BE2C (cell line): ENCODE measurements around the gene PKNOX2.

Source experiments
- DNase-seq: peaks from one replicate; pipeline ENCODE4 v3.0.0-alpha.2; 2020
- H3K27me3 ChIP-seq: fragments of 250-450 bp; sonication (Bioruptor Pico); 2 replicates; pipeline ENCODE4 v1.5.1; 2020; ENCODE audit warnings: mild to moderate bottlenecking
- H3K36me3 ChIP-seq: fragments of 250-450 bp; sonication (Bioruptor Pico); 2 replicates; pipeline ENCODE4 v1.5.1; 2020; ENCODE audit warnings: mild to moderate bottlenecking
- H3K4me1 ChIP-seq: fragments of 250-450 bp; sonication (Bioruptor Pico); 2 replicates; pipeline ENCODE4 v1.5.1; 2020
- H3K4me3 ChIP-seq: 2 replicates; pipeline ENCODE4 v1.5.1; 2011; ENCODE audit warnings: low read depth, low read length
- H3K9me3 ChIP-seq: fragments of 250-450 bp; sonication (Bioruptor Pico); 2 replicates; pipeline ENCODE4 v1.5.1; 2020
- TF ChIP-seq, protein P1 (sequence below): IDR thresholded peaks from 2 replicates; pipeline ENCODE4 v1.5.1; 2012; ENCODE audit warnings: mild to moderate bottlenecking, low read depth, low read length

Gene PKNOX2

GRCh38 chr11:125330462-125331325 is 166.1 kb downstream of the PKNOX2 start:
- TF ChIP-seq, protein P1, sequence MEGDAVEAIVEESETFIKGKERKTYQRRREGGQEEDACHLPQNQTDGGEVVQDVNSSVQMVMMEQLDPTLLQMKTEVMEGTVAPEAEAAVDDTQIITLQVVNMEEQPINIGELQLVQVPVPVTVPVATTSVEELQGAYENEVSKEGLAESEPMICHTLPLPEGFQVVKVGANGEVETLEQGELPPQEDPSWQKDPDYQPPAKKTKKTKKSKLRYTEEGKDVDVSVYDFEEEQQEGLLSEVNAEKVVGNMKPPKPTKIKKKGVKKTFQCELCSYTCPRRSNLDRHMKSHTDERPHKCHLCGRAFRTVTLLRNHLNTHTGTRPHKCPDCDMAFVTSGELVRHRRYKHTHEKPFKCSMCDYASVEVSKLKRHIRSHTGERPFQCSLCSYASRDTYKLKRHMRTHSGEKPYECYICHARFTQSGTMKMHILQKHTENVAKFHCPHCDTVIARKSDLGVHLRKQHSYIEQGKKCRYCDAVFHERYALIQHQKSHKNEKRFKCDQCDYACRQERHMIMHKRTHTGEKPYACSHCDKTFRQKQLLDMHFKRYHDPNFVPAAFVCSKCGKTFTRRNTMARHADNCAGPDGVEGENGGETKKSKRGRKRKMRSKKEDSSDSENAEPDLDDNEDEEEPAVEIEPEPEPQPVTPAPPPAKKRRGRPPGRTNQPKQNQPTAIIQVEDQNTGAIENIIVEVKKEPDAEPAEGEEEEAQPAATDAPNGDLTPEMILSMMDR, result no peak
- no peaks in the 10 kb centered on the region for H3K9me3 ChIP-seq
- no peak for DNase-seq

DNA sequence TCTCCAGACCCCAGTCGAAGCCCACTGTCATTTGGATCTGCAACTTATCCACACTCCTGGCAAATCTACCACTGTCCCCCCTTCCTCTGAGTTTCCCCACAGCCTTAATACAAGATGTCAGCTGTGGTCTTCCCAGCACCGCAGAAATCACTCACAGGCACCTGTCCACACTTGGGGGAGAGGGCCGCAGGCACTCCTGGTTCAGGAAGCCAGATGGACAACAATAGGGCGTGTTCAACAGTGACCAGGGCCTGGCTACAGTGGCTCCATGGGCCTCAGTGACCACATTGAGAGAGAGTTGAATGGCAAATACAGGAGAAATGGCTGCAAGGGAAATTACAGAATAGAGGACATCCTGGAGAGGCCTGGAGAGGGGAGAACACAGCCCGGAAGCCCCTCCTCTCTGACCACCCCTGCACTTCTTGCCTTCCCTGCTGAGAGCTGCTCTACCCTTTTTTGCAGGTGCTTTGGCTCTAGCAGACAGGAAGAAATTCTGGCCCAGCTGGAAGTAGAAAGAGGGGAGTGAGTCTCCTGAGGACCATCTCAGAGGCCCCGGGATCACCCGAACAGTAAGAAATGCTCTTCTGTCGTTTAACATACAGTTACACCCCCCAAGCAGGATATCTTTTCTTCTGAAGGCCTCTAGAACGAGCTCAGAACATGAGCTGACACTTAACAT is 166.9 kb downstream of the PKNOX2 start:
- H3K4me1 ChIP-seq, result no peaks in the 10 kb centered on the region
- DNase-seq, result no peak
- H3K4me3 ChIP-seq, result no peak overlapping the region
- no peaks in the 10 kb centered on the region for H3K36me3 ChIP-seq
- no peaks in the 10 kb centered on the region for H3K9me3 ChIP-seq
- TF ChIP-seq, protein P1, result no peak
- peaks cover 23% of the 10 kb centered on the region for H3K27me3 ChIP-seq

More at GRCh38 chr11:125330462-125331325, 166.1 kb downstream of the PKNOX2 start:
- H3K36me3 ChIP-seq, result no peaks in the 10 kb centered on the region
- H3K4me3 ChIP-seq, result no peak overlapping the region
- peaks cover 23% of the 10 kb centered on the region for H3K27me3 ChIP-seq
- no peaks in the 10 kb centered on the region for H3K4me1 ChIP-seq

DNA sequence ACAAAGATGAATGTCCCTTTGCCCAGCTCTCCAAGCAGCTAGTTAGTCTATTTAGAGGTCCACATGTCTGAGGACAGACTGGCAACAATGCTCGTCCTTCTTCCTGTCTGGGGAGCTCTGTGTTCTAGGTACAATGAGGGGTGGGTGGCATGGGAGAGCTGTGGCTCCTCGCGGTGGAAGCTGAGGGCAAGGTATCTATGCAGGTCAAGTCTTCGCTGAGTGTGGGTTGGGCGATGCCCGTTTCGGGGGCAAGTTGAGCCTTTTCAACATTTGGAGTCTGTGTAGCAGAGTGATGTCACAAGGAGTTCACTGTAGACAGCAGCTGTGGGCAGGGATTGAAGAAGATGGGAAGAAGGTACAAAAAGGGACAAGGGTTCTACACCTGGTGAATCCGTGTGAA is 168.3 kb downstream of the PKNOX2 start:
- no peaks in the 10 kb centered on the region for H3K4me1 ChIP-seq
- no peaks in the 10 kb centered on the region for H3K36me3 ChIP-seq
- TF ChIP-seq, protein P1, result no peak
- H3K27me3 ChIP-seq, result peaks cover 19% of the 10 kb centered on the region
- H3K4me3 ChIP-seq, result no peak overlapping the region
- no peaks in the 10 kb centered on the region for H3K9me3 ChIP-seq
- no peak for DNase-seq

- TF ChIP-seq, protein P1, result no peak
- H3K4me1 ChIP-seq, result no peaks in the 10 kb centered on the region
- H3K4me3 ChIP-seq, result no peak overlapping the region
- no peaks in the 10 kb centered on the region for H3K36me3 ChIP-seq
- DNase-seq, result no peak
- no peaks in the 10 kb centered on the region for H3K9me3 ChIP-seq
- peaks cover 16% of the 10 kb centered on the region for H3K27me3 ChIP-seq
These were observed 169.0 kb downstream of the PKNOX2 start for GRCh38 chr11:125333354-125334073.

DNA sequence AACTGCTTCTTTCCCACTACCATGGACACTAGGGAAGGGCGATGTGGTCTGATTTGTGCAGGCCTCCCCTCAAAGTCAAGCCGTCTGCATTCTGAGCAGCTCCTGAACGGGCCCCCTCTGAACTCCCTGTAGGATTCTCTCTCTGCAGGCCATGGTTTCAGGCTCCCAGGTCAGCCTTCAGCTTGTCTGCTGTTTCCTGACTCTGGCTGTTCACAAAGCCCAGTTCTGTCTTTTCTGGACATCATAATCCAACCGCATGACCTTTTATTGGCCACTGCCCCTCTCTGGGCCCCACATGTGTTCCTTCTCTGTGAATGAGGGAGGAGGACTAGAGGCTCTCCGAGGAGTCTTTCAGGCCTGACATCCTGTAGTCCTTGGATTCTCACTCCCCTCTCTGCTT is 170.6 kb downstream of the PKNOX2 start:
- no peak for DNase-seq
- TF ChIP-seq, protein P1, result no peak

More for the DNA sequence above, 170.6 kb downstream of the PKNOX2 start:
- H3K4me1 ChIP-seq, result no peaks in the 10 kb centered on the region
- H3K9me3 ChIP-seq, result no peaks in the 10 kb centered on the region
- H3K27me3 ChIP-seq, result peaks cover 19% of the 10 kb centered on the region
- H3K36me3 ChIP-seq, result no peaks in the 10 kb centered on the region
- H3K4me3 ChIP-seq, result no peak overlapping the region
